Measurements from ENCODE around the gene SEPTIN8.
A peak's percentile ranks its signal among the peaks of the same experiment; 100 is the strongest.

The SEPTIN8 gene

GRCh38 chr5:132797651-132798050, 20.6 kb upstream of the SEPTIN8 start:
- no peaks in the 10 kb centered on the region for H3K36me3 ChIP-seq (ENCODE audit: control insufficient read depth, insufficient read depth, low read length)
- H3K4me3 ChIP-seq (ENCODE audit: extremely low read depth, insufficient read depth, low read length, poor library complexity, severe bottlenecking) = no peak overlapping the region
- WGBS, 2 experiments (ENCODE audit: insufficient coverage in 2 of 2) = 73 to 90% methylated on average over 2 of the region's 2 CpGs
- H3K4me1 ChIP-seq (ENCODE audit: control insufficient read depth, insufficient read depth, low read length, poor library complexity, severe bottlenecking) = peaks cover 7% of the 10 kb centered on the region
- H3K9me3 ChIP-seq (ENCODE audit: control insufficient read depth, low read length) = no peaks in the 10 kb centered on the region
- no peak overlapping the region for H3K27ac ChIP-seq (ENCODE audit: low read depth, low read length, severe bottlenecking)

DNA sequence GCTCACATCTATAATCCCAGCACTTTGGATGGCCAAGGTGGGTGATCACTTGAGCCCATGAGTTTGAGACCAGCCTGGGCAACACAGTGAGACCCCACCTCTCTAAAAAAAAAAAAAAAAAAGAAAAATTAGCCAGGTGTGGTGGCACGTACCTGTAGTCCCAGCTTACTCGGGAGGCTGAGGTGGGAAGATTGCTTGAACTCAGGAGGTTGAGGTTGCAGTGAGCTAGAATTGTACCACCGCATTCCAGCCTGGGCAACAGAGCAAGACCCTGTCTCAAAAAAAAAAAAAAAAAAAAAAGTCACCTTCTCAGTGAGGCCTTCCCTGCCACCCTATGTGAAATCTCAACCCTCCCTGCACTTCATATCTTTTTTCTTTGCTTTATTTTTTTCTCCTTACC, 14.0 kb upstream of the SEPTIN8 start:
- Histone ChIP-seq H3K27ac (ENCODE audit: low read depth, low read length, severe bottlenecking) (no peak overlapping the region), H3K36me3 (ENCODE audit: control insufficient read depth, insufficient read depth, low read length) (no peaks in the 10 kb centered on the region), H3K9me3 (ENCODE audit: control insufficient read depth, low read length) (no peaks in the 10 kb centered on the region), H3K4me3 (ENCODE audit: extremely low read depth, insufficient read depth, low read length, poor library complexity, severe bottlenecking) (no peak overlapping the region), H3K4me1 (ENCODE audit: control insufficient read depth, insufficient read depth, low read length, poor library complexity, severe bottlenecking) (peaks cover 7% of the 10 kb centered on the region)
- 100% methylated on average over 1 of the region's 3 CpGs; no CpG with 5 or more reads in 1 of the 2 experiments for whole genome bisulfite sequencing, 2 experiments (ENCODE audit: insufficient coverage in 2 of 2)

DNA sequence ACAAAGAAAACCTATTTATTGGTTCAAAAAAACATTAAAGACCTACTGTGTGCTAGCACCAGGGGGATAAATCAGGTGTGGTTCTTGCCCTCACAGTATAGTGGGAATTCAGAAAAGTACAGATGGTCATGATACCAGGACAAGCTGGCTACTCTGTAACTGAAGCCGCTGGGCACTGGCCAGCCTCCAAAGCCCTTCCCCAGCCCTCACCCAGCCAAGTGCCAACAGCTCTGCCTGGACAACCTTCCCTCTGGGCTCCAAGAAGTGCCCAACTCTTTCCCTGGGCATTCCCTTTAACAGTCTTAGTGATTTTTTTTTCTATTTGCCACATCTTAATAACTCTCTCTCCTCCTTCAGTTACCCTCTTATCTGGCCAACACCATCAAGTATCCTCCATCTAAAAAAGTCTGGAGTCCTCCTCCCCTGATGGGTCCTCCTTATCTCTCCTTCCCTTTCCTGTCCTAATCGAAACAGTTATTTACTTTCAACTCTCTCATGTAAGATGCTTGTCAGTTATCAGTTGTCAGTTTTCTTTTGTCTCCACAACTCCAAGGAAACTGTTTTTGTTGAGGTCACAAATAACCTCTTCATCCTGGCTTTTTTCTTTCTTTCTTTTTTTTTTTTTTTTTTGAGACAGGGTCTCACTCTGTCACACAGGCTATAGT, 13.3 kb upstream of the SEPTIN8 start:
- no peaks in the 10 kb centered on the region for H3K9me3 ChIP-seq (ENCODE audit: control insufficient read depth, low read length)
- H3K4me1 ChIP-seq (ENCODE audit: control insufficient read depth, insufficient read depth, low read length, poor library complexity, severe bottlenecking) = peaks cover 8% of the 10 kb centered on the region
- H3K27ac ChIP-seq (ENCODE audit: low read depth, low read length, severe bottlenecking) = no peak overlapping the region
- no peaks in the 10 kb centered on the region for H3K36me3 ChIP-seq (ENCODE audit: control insufficient read depth, insufficient read depth, low read length)
- no peak overlapping the region for H3K4me3 ChIP-seq (ENCODE audit: extremely low read depth, insufficient read depth, low read length, poor library complexity, severe bottlenecking)
- WGBS, 2 experiments (ENCODE audit: insufficient coverage in 2 of 2) = 82 to 85% methylated on average over 1 to 2 of the region's 2 CpGs

DNA sequence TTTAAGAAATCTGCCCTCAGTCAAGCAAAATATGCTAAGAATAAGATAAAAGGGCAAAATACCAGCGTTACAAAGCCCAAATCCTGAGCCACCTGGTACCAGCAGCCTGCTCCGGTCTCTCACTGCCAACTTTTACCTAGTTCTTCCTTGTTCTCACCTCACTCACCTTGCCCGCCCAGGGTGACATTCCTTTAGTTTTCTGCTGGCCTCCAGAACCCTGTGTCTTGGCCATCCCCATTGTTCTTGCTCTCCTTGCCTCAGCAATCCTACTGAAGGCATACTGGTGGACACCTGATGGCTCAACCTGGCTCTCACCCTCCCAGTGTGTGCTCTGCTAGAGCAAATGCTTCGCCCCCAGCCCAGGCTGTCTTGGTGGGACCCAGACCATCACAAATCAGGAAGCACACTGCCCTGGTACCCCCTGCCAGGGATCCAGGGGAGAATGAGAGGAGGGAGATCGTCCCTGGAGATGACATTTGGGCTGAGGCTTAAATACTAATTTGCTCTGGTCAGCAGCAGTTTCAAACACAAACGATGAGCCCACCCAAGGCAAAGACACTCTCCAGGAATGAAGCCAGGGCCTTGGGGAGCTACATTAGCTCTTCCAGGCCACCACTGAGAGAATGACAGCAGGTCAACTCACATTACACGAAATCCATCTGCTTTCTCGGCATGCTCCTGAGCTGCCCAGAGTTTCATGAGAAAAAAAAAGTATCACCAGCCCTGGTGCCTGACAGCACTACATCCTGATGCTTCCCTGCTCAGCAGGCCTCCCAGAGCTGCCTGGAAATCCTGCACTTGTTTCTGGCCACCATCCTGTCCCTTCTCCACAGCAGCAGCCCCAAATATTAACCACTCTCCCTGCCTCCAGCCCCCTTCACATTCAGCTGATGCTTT, 12.2 kb upstream of the SEPTIN8 start:
- H3K27ac ChIP-seq (ENCODE audit: low read depth, low read length, severe bottlenecking) = peak overlapping the region; percentile 26
- H3K9me3 ChIP-seq (ENCODE audit: control insufficient read depth, low read length) = no peaks in the 10 kb centered on the region
- H3K4me1 ChIP-seq (ENCODE audit: control insufficient read depth, insufficient read depth, low read length, poor library complexity, severe bottlenecking) = peaks cover 12% of the 10 kb centered on the region
- H3K4me3 ChIP-seq (ENCODE audit: extremely low read depth, insufficient read depth, low read length, poor library complexity, severe bottlenecking) = no peak overlapping the region
- 78 to 84% methylated on average over 7 of the region's 8 CpGs for WGBS, 2 experiments (ENCODE audit: insufficient coverage in 2 of 2)
- H3K36me3 ChIP-seq (ENCODE audit: control insufficient read depth, insufficient read depth, low read length) = no peaks in the 10 kb centered on the region

DNA sequence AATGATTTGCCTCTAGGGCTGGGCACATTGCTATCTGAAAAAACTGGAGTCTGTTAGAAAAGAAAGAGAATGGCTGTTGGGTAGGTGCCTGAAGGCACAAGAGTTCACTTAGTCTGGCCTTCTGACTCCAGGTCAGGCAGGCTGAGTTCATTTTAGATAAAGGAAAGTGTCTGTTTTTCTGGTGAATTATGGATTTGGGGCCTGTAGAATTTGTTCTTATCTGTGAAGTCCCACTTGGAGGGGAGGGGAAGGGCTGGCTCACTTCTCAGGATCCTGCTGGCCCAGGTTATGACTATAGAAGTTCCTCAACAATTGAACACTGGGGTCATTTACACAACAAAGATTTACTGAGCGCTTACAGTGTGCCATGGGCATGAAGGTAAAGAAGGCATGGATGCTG, 11.5 kb upstream of the SEPTIN8 start:
- Histone ChIP-seq H3K36me3 (ENCODE audit: control insufficient read depth, insufficient read depth, low read length) (no peaks in the 10 kb centered on the region), H3K4me3 (ENCODE audit: extremely low read depth, insufficient read depth, low read length, poor library complexity, severe bottlenecking) (no peak overlapping the region), H3K4me1 (ENCODE audit: control insufficient read depth, insufficient read depth, low read length, poor library complexity, severe bottlenecking) (peaks cover 13% of the 10 kb centered on the region), H3K9me3 (ENCODE audit: control insufficient read depth, low read length) (no peaks in the 10 kb centered on the region), H3K27ac (ENCODE audit: low read depth, low read length, severe bottlenecking) (no peak overlapping the region)
- 100% methylated on average over 1 of the region's 1 CpG; no CpG with 5 or more reads in 1 of the 2 experiments for WGBS, 2 experiments (ENCODE audit: insufficient coverage in 2 of 2)

DNA sequence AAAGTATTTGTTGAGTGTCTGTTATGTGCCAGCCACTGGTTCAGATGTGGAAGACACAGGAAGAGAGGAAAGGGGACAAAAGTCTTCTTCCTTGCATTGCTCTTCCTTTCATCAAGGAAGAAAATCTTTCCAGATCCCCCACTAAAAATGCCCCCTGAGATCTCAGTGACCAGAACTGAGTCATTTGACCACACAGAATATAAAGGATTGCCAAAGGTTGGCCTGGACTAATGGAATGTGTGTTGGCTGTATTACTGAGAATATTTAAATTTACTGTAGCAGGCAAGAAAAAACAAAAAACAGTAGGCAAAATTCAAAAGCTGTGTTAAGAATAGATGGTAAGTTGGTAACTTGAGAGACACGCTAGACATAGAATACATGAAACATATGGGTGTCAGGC, 10.0 kb upstream of the SEPTIN8 start:
- H3K4me3 ChIP-seq (ENCODE audit: extremely low read depth, insufficient read depth, low read length, poor library complexity, severe bottlenecking) = no peak overlapping the region
- 90 to 100% methylated on average over 1 of the region's 1 CpG for WGBS, 2 experiments (ENCODE audit: insufficient coverage in 2 of 2)
- H3K4me1 ChIP-seq (ENCODE audit: control insufficient read depth, insufficient read depth, low read length, poor library complexity, severe bottlenecking) = peaks cover 21% of the 10 kb centered on the region
- no peaks in the 10 kb centered on the region for H3K9me3 ChIP-seq (ENCODE audit: control insufficient read depth, low read length)
- no peak overlapping the region for H3K27ac ChIP-seq (ENCODE audit: low read depth, low read length, severe bottlenecking)
- H3K36me3 ChIP-seq (ENCODE audit: control insufficient read depth, insufficient read depth, low read length) = no peaks in the 10 kb centered on the region

DNA sequence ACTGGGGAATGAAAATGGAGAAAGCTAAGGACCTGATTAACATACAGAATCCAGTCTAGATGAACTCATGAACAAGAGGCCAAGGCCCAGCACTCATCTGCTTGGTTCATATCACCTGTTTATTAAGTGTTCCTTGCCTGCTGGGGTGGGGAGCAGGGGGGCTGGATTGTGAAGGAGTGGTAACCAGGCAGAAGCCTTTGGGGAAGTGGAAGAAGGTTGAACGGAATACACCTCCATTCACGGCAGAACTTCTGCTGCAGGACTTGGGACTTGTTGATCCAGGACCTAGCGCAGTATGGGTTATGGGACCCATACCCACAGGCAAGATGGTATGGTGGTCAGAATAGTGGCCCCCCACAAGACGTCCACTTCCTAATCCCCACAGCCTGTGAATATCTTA, 8.8 kb upstream of the SEPTIN8 start:
- 94 to 100% methylated on average over 2 of the region's 4 CpGs for WGBS, 2 experiments (ENCODE audit: insufficient coverage in 2 of 2)
- H3K4me3 ChIP-seq (ENCODE audit: extremely low read depth, insufficient read depth, low read length, poor library complexity, severe bottlenecking) = no peak overlapping the region

GRCh38 chr5:132785365-132785764, 8.3 kb upstream of the SEPTIN8 start:
- Histone ChIP-seq H3K9me3 (ENCODE audit: control insufficient read depth, low read length) (no peaks in the 10 kb centered on the region), H3K36me3 (ENCODE audit: control insufficient read depth, insufficient read depth, low read length) (no peaks in the 10 kb centered on the region), H3K27ac (ENCODE audit: low read depth, low read length, severe bottlenecking) (no peak overlapping the region), H3K4me3 (ENCODE audit: extremely low read depth, insufficient read depth, low read length, poor library complexity, severe bottlenecking) (no peak overlapping the region), H3K4me1 (ENCODE audit: control insufficient read depth, insufficient read depth, low read length, poor library complexity, severe bottlenecking) (peaks cover 25% of the 10 kb centered on the region)
- WGBS, 2 experiments (ENCODE audit: insufficient coverage in 2 of 2) = 55 to 95% methylated on average over 2 to 4 of the region's 5 CpGs

More for the DNA sequence above, 8.8 kb upstream of the SEPTIN8 start:
- Histone ChIP-seq H3K4me1 (ENCODE audit: control insufficient read depth, insufficient read depth, low read length, poor library complexity, severe bottlenecking) (peaks cover 25% of the 10 kb centered on the region), H3K36me3 (ENCODE audit: control insufficient read depth, insufficient read depth, low read length) (no peaks in the 10 kb centered on the region), H3K9me3 (ENCODE audit: control insufficient read depth, low read length) (no peaks in the 10 kb centered on the region), H3K27ac (ENCODE audit: low read depth, low read length, severe bottlenecking) (no peak overlapping the region)

DNA sequence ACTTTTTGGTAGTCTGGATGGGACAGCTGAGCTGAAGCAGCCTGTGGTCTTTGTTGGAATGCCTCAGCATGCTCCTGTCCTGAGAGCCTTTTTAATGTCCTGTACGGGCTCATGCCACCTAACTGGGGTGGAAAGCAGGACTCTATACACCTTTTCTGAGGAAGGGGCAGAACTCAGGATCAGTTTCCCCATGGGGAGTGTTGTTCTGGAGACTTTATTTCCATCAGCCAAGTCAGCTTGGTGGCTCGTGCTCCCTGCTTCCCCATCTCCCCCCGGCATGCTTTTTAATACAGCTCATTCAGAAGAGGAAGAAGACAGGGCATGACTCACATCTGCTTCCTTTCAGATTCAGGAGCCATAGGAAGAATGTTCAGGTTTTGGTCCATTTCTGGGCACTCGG, 5.1 kb upstream of the SEPTIN8 start:
- 57 to 82% methylated on average over 2 to 4 of the region's 4 CpGs for WGBS, 2 experiments (ENCODE audit: insufficient coverage in 2 of 2)

DNA sequence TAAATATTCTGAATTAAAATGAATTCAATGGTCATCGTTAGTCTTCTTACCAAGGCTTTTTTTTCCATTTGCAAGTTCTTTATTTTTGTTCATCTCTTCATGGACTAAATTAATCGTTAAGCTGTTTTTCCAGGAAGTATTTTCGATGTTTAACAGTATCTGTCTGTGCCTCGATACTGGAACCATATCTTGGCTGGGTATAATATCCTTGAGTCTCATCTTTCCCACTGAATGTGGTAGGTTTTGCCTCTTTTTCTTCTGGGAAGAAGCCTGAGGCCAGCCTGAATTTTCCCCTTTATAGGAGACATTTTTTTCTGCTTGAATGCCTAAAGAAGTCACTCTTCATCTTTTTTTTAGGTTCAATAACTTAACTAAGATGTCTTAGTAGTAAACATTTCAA, 4.0 kb upstream of the SEPTIN8 start:
- Histone ChIP-seq H3K36me3 (ENCODE audit: control insufficient read depth, insufficient read depth, low read length) (no peaks in the 10 kb centered on the region), H3K4me1 (ENCODE audit: control insufficient read depth, insufficient read depth, low read length, poor library complexity, severe bottlenecking) (peaks cover 23% of the 10 kb centered on the region), H3K9me3 (ENCODE audit: control insufficient read depth, low read length) (no peaks in the 10 kb centered on the region), H3K27ac (ENCODE audit: low read depth, low read length, severe bottlenecking) (no peak overlapping the region), H3K4me3 (ENCODE audit: extremely low read depth, insufficient read depth, low read length, poor library complexity, severe bottlenecking) (no peak overlapping the region)
- WGBS, 2 experiments (ENCODE audit: insufficient coverage in 2 of 2) = 94 to 100% methylated on average over 2 to 3 of the region's 4 CpGs

More for the DNA sequence above, 5.1 kb upstream of the SEPTIN8 start:
- H3K27ac ChIP-seq (ENCODE audit: low read depth, low read length, severe bottlenecking) = no peak overlapping the region
- H3K9me3 ChIP-seq (ENCODE audit: control insufficient read depth, low read length) = no peaks in the 10 kb centered on the region
- H3K36me3 ChIP-seq (ENCODE audit: control insufficient read depth, insufficient read depth, low read length) = no peaks in the 10 kb centered on the region
- H3K4me1 ChIP-seq (ENCODE audit: control insufficient read depth, insufficient read depth, low read length, poor library complexity, severe bottlenecking) = peaks cover 23% of the 10 kb centered on the region
- H3K4me3 ChIP-seq (ENCODE audit: extremely low read depth, insufficient read depth, low read length, poor library complexity, severe bottlenecking) = no peak overlapping the region

DNA sequence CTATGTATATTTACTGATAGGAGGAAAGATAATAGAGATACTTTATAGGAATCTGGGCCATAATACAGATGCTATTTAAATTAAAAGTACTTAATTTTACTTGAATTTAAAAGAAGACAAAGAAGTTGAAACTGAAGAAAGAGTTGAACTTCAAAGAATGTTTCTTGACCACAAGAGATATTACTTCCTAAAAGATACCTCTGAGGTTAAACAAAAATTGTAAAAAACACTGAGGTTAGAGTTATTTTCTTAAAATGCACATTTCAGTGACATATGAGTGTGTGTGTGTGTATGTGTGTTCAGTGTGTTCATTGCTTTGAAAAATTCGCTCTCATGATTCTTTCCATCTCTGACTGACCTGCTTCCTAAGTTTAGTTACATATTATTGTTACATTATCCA, 3.5 kb upstream of the SEPTIN8 start:
- Histone ChIP-seq H3K27ac (ENCODE audit: low read depth, low read length, severe bottlenecking) (no peak overlapping the region), H3K9me3 (ENCODE audit: control insufficient read depth, low read length) (no peaks in the 10 kb centered on the region), H3K4me1 (ENCODE audit: control insufficient read depth, insufficient read depth, low read length, poor library complexity, severe bottlenecking) (peaks cover 24% of the 10 kb centered on the region), H3K4me3 (ENCODE audit: extremely low read depth, insufficient read depth, low read length, poor library complexity, severe bottlenecking) (no peak overlapping the region), H3K36me3 (ENCODE audit: control insufficient read depth, insufficient read depth, low read length) (no peaks in the 10 kb centered on the region)
- WGBS, 2 experiments (ENCODE audit: insufficient coverage in 2 of 2) = no CpG with 5 or more reads among the region's 1 CpG
